ENCODE data around the gene DIRAS3.
"Not testable (repeated sequence)": the region's sequence is repeated elsewhere in the genome, so short reads cannot be mapped to it uniquely, and the experiment has no call there.

The DIRAS3 gene

DNA sequence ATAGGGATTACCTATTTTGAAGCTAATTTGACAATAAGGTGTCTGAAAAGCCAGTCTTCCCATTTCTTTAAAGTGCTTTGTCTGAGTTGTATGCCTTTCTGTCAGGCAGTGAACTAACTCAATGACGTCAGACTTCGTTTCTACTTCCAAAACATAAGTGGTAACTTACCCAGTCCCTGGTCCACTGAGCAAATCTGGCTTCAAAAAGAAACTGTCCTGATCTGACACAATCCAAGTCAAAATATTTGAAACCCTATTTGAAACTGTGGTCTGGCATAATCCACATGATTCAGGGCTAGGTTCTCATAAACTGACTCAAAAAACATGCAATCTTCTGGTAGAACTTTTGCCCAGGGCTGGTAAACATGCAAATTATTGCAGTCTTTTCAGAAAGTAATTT lies 34.0 kb downstream of the DIRAS3 start:
- DNase-seq, result no peak

DNA sequence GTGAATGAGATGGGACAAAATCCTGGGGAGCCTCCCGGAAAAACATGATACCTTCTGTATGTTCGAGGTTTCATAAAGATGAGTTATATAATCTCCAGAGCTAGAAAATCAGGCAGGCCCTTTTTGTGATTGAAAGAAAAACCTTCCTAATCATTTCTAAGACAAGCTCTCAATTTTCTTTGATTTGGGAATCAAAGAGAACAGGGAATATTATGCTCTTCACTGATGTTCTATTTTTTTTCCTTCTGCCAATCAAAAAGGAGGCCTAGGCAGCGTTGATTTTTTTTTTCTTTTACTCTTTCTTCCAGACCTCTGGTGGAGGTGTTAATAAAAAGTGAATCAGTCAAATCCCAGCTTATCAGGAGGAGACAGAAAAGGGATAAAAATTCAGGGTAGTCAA lies 34.5 kb downstream of the DIRAS3 start:
- DNase-seq, result no peak

DNA sequence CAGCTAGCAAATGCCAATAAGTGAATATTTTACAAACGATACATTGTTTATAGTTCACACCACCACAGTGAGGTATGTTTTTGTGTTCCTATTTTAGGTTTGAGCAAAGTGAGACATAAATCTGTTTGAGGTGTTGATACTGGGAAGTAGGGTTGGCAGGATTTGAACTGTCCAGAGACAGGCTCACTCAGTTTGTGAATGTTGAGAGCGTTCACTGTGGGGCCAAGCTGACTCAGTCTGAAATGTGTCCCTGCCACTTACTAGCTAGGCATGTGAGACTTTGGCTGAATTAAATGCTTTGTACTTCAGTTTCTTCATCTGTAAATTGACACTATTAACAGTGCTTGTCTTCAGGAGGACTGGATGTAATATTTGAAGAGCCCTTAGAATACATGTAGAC lies 35.1 kb downstream of the DIRAS3 start:
- no peak for DNase-seq

DNA sequence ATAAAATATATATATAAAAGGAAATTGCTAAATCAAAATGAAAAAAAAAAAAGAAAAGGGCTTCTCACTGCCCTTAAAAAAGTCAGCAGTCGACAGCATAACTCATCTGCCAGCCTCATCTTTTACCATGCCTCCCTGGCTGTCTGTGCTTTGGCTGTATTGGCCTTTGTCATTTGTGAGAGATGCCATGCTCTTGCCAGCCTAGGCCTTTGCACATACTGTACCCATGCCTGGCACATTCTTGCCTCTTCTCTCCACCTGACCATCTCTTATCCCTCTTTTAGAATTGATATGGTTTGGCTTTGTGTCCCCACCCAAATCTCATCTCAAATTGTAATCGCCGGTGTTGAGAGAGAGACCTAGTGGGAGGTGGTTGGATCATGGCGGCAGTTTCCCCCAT lies 37.1 kb downstream of the DIRAS3 start:
- no peak for DNase-seq

DNA sequence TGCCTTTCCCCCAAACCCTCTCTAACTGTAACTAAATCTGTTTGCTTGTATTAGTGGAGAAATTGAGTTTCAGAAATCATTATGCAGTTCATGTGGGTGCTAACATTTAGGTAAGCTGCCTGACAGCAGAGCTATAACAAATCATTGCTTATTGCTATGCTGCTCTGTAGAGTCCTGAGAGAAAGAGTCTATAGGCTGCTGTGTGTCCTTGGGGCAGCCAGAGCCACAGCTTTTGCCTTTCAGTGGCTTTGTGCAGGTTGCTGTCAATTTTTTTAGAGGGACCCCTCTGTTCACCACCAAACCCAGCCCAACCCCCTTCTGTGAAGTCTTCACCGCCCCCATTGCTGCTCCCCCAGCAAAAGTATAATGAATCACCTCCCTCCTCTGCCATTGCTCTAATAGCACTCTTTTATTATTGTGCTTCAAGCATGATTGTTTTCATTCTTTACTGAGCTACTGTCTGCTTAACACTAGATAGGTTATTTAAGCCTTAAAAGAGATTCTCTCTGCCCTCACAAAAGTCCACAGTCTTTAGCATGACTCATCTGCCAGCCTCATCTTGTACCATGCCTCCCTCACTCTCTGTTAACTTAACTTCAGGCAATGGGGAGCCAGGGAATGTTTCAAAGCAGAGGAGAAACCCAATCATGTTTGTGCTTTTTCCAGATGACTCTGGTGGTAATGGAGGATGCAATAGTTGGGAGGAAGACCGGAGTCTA lies 38.6 kb downstream of the DIRAS3 start:
- no peak for DNase-seq

DNA sequence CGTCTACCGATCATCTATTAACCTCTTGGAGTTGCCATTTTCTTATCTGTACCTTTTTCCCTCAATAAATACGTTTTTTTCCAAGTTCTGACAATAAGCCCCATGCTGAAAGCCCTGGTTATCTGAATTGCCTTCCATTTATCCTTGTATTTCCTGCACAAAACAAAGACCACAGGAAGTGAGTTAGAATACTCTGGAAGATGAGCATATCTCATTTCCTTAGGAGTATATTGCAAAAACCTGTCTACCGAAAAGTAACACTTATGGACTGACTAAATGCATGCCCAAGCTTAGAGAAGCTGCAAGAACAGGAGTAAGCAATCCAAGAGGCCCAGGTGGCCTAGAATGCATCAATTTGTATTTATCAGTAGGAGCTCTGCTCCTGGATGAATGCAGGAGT lies 39.9 kb downstream of the DIRAS3 start:
- no peak for DNase-seq

DNA sequence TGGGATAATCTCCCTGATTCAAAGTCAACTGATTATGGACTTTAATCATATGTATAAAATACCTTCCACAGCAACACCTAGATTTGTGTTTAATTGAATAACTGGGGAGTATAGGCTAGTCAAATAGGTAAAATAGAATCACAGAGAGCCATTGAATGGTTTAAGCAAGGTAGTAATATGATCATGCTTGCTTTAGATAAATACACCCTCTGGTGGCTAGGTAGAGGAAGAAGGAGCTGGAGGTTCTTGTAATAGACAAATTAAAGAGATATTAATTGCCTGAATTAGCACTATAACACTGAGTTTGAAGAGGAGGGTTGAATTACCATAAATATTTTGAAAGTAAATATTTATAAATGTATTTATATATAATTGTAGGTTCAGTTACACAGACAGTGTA lies 40.3 kb downstream of the DIRAS3 start:
- no peak for DNase-seq

DNA sequence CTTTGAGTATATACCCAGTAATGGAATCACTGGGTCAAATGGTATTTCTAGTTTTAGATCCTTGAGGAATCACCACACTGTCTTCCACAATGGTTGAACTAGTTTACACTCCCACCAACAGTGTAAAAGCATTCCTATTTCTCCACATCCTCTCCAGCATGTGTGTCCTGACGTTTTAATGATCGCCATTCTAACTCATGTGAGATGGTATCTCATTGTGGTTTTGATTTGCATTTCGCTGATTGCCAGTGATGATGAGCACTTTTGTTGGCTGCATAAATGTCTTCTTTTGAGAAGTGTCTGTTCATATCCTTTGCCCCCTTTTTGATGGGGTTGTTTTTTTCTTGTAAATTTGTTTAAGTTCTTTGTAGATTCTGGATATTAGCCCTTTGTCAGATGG lies 46.8 kb downstream of the DIRAS3 start:
- not testable (repeated sequence) for DNase-seq

DNA sequence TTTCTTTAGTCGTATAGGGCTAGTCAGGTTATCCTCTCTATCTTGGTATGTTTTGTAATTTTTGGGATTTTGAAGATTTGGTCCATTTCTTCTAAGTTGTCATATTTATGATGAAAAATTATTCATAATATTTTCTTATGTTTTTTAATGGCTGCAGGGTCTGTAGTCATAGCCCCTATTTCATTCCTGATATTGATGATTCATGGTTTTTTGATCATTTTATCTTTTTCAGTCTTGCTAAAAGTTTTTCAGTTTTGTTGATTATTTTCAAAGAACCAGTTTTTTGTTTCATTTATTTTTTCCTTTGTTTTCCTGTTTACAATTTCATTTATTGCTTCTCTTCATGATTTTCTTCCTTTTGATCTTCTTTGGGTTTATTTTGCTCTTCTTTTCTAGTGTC lies 50.2 kb downstream of the DIRAS3 start:
- no peak for DNase-seq

DNA sequence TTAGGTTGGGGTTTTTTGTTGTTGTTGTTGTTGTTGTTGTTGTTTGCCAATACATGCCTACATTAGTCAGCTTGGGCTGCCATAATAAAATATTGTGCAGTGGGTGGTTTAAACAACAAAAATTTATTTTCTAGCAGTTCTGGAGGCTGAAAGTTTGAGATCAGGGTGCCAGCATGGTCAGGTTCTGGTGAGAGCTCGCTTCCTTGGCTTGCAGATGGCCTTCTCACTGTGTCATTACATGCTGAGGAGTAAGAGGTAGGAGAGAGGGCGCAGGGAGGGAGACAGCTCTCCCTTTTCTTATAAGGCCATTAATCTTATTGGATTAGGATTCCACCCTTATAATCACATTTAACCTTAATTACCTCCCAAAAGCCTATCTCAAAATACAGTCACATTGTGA lies 52.7 kb downstream of the DIRAS3 start:
- DNase-seq, result no peak
